Measurements from ENCODE around the gene PTPRC.

The PTPRC gene

GRCh38 chr1:198700396-198700795 is 61.6 kb downstream of the PTPRC start:
- Histone ChIP-seq H3K9me3 (ENCODE audit: control extremely low read depth in 1 of 5, control insufficient read depth in 4 of 5, insufficient read depth in 2 of 5, low read depth in 1 of 5, low read length in 4 of 5) (no peaks in the 10 kb centered on the region), H3K27ac (ENCODE audit: insufficient read depth in 1 of 2, low read depth in 1 of 2, low read length in 2 of 2, poor library complexity in 1 of 2, severe bottlenecking in 2 of 2) (no peak overlapping the region), H3K4me3 (ENCODE audit: control insufficient read depth in 1 of 7, extremely low read depth in 1 of 7, insufficient read depth in 4 of 7, low read depth in 2 of 7, low read length in 6 of 7) (no peak overlapping the region), H3K4me1 (ENCODE audit: control extremely low read depth in 1 of 4, control insufficient read depth in 4 of 4, insufficient read depth in 4 of 4, low read length in 3 of 4) (no peaks in the 10 kb centered on the region), H3K27me3 (replicated peaks in 2 of 5; ENCODE audit: control insufficient read depth in 4 of 5, insufficient read depth in 5 of 5, low read length in 4 of 5) (no peaks in the 10 kb centered on the region), H3K36me3 (ENCODE audit: control insufficient read depth in 4 of 4, insufficient read depth in 4 of 4, low read length in 3 of 4) (peaks cover 36 to 86% (median 66%) of the 10 kb centered on the region in 4 experiments)
- WGBS (ENCODE audit: insufficient coverage) = 100% methylated on average over 1 of the region's 1 CpG
- no peak for DNase-seq
- ChIA-PET CTCF (interaction anchor here (0.9 to 3.8 kb wide), 7 partner anchors 9 to 51 kb away, joined by 3 to 16 read pairs (median 4); no protein-coding TSS in a partner anchor), POLR2A (no interaction called here)

DNA sequence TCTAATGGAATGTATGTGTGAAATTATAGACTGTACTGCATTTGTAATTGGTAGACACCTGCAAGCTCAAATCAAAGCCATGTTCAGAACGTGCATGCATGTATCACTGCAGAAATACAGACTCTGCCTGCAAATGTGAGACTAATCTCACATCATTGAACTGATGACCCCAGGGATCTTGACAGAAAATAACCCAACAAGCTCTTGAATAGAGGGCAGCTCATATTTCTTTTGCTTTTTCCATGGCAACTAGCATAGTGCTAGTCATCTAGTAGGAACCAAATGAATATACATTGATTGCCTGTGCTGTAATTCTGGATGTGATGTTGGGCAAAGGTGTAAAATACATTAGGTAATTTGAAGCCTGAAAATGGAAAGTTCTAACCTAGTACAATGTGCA is 62.4 kb downstream of the PTPRC start:
- Histone ChIP-seq H3K9me3 (ENCODE audit: control extremely low read depth in 1 of 5, control insufficient read depth in 4 of 5, insufficient read depth in 2 of 5, low read depth in 1 of 5, low read length in 4 of 5) (no peaks in the 10 kb centered on the region), H3K27me3 (replicated peaks in 2 of 5; ENCODE audit: control insufficient read depth in 4 of 5, insufficient read depth in 5 of 5, low read length in 4 of 5) (no peaks in the 10 kb centered on the region), H3K36me3 (ENCODE audit: control insufficient read depth in 4 of 4, insufficient read depth in 4 of 4, low read length in 3 of 4) (peaks cover 36 to 94% (median 71%) of the 10 kb centered on the region in 4 experiments), H3K4me3 (ENCODE audit: control insufficient read depth in 1 of 7, extremely low read depth in 1 of 7, insufficient read depth in 4 of 7, low read depth in 2 of 7, low read length in 6 of 7) (no peak overlapping the region), H3K4me1 (ENCODE audit: control extremely low read depth in 1 of 4, control insufficient read depth in 4 of 4, insufficient read depth in 4 of 4, low read length in 3 of 4) (no peaks in the 10 kb centered on the region), H3K27ac (ENCODE audit: insufficient read depth in 1 of 2, low read depth in 1 of 2, low read length in 2 of 2, poor library complexity in 1 of 2, severe bottlenecking in 2 of 2) (no peak overlapping the region)
- ChIA-PET POLR2A (interaction anchor here (0.6 kb wide), 1 partner anchor 11 kb away, joined by 3 read pairs; no protein-coding TSS in a partner anchor), CTCF (interaction anchor here (0.7 to 3.8 kb wide), 10 partner anchors 9 to 774 kb away, joined by 3 to 16 read pairs (median 4); no protein-coding TSS in a partner anchor)
- WGBS (ENCODE audit: insufficient coverage) = 100% methylated on average over 1 of the region's 1 CpG
- no peak for DNase-seq

DNA sequence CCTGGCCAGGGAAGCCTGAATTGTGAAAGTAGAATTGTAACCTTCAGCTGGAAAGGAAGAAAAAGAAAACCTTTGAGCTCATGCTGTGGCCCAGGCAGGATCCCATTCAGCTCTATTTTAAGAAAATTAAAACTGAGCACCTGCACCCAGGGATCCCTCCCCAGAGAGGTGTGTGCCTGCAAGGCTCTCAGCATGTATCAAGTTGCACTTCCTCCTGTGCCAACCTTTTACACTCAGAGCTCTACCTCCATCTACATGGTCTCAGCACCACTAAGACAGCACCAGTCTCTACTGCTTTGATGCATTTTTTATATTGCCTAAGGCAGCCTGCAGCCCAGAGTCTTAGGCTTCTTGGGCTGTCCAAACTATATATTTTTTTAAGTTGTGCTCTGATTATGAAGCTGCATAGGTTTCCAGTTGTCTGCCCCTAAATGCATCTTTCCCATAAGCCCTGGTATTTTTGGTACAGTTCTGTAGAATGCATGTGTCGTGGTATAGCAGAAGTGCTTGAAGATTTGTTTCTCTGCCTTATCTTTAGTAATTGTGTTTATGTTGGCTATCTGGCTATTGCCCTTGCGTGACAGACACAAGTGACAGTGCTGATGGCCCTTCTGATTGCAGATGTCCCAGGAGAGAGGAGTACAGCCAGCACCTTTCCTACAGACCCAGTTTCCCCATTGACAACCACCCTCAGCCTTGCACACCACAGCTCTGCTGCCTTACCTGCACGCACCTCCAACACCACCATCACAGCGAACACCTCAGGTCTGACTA is 63.1 kb downstream of the PTPRC start:
- Histone ChIP-seq H3K27ac (ENCODE audit: insufficient read depth in 1 of 2, low read depth in 1 of 2, low read length in 2 of 2, poor library complexity in 1 of 2, severe bottlenecking in 2 of 2) (no peak overlapping the region), H3K9me3 (ENCODE audit: control extremely low read depth in 1 of 5, control insufficient read depth in 4 of 5, insufficient read depth in 2 of 5, low read depth in 1 of 5, low read length in 4 of 5) (no peaks in the 10 kb centered on the region), H3K27me3 (replicated peaks in 2 of 5; ENCODE audit: control insufficient read depth in 4 of 5, insufficient read depth in 5 of 5, low read length in 4 of 5) (no peaks in the 10 kb centered on the region), H3K4me1 (ENCODE audit: control extremely low read depth in 1 of 4, control insufficient read depth in 4 of 4, insufficient read depth in 4 of 4, low read length in 3 of 4) (no peaks in the 10 kb centered on the region), H3K36me3 (ENCODE audit: control insufficient read depth in 4 of 4, insufficient read depth in 4 of 4, low read length in 3 of 4) (peaks cover 34 to 94% (median 68%) of the 10 kb centered on the region in 4 experiments), H3K4me3 (ENCODE audit: control insufficient read depth in 1 of 7, extremely low read depth in 1 of 7, insufficient read depth in 4 of 7, low read depth in 2 of 7, low read length in 6 of 7) (no peak overlapping the region)
- POLR2A ChIA-PET = no interaction called here
- WGBS (ENCODE audit: insufficient coverage) = no CpG with 5 or more reads among the region's 4 CpGs
- no peak for DNase-seq
- CTCF ChIA-PET = interaction anchor here (0.7 to 3.8 kb wide), 7 partner anchors 10 to 775 kb away, joined by 3 to 16 read pairs (median 3); no protein-coding TSS in a partner anchor

- peaks cover 21 to 87% (median 40%) of the 10 kb centered on the region in 4 experiments for H3K36me3 ChIP-seq (ENCODE audit: control insufficient read depth in 4 of 4, insufficient read depth in 4 of 4, low read length in 3 of 4)
- CTCF ChIA-PET = no interaction called here
These were observed 70.1 kb downstream of the PTPRC start for GRCh38 chr1:198708761-198709525.

GRCh38 chr1:198711837-198712236 is 73.0 kb downstream of the PTPRC start:
- peaks cover 23 to 83% (median 44%) of the 10 kb centered on the region in 4 experiments for H3K36me3 ChIP-seq (ENCODE audit: control insufficient read depth in 4 of 4, insufficient read depth in 4 of 4, low read length in 3 of 4)
- no peaks in the 10 kb centered on the region for H3K9me3 ChIP-seq (ENCODE audit: control extremely low read depth in 1 of 5, control insufficient read depth in 4 of 5, insufficient read depth in 2 of 5, low read depth in 1 of 5, low read length in 4 of 5)
- DNase-seq = no peak
- WGBS (ENCODE audit: insufficient coverage) = no CpG with 5 or more reads among the region's 1 CpG
- no peak overlapping the region for H3K27ac ChIP-seq (ENCODE audit: insufficient read depth in 1 of 2, low read depth in 1 of 2, low read length in 2 of 2, poor library complexity in 1 of 2, severe bottlenecking in 2 of 2)
- ChIA-PET POLR2A (interaction anchor here (0.9 kb wide), 1 partner anchor 11 kb away, joined by 3 read pairs; no protein-coding TSS in a partner anchor), CTCF (interaction anchor here (0.5 to 1.3 kb wide), 3 partner anchors 11 to 1565 kb away, joined by 3 to 5 read pairs (median 3); no protein-coding TSS in a partner anchor)
- H3K27me3 ChIP-seq (replicated peaks in 2 of 5; ENCODE audit: control insufficient read depth in 4 of 5, insufficient read depth in 5 of 5, low read length in 4 of 5) = no peaks in the 10 kb centered on the region
- H3K4me3 ChIP-seq (ENCODE audit: control insufficient read depth in 1 of 7, extremely low read depth in 1 of 7, insufficient read depth in 4 of 7, low read depth in 2 of 7, low read length in 6 of 7) = no peak overlapping the region
- H3K4me1 ChIP-seq (ENCODE audit: control extremely low read depth in 1 of 4, control insufficient read depth in 4 of 4, insufficient read depth in 4 of 4, low read length in 3 of 4) = no peaks in the 10 kb centered on the region

More at GRCh38 chr1:198708761-198709525, 70.1 kb downstream of the PTPRC start:
- 100% methylated on average over 3 of the region's 5 CpGs for WGBS (ENCODE audit: insufficient coverage)
- Histone ChIP-seq H3K9me3 (ENCODE audit: control extremely low read depth in 1 of 5, control insufficient read depth in 4 of 5, insufficient read depth in 2 of 5, low read depth in 1 of 5, low read length in 4 of 5) (no peaks in the 10 kb centered on the region), H3K27me3 (replicated peaks in 2 of 5; ENCODE audit: control insufficient read depth in 4 of 5, insufficient read depth in 5 of 5, low read length in 4 of 5) (no peaks in the 10 kb centered on the region), H3K4me1 (ENCODE audit: control extremely low read depth in 1 of 4, control insufficient read depth in 4 of 4, insufficient read depth in 4 of 4, low read length in 3 of 4) (no peaks in the 10 kb centered on the region), H3K4me3 (ENCODE audit: control insufficient read depth in 1 of 7, extremely low read depth in 1 of 7, insufficient read depth in 4 of 7, low read depth in 2 of 7, low read length in 6 of 7) (no peak overlapping the region), H3K27ac (ENCODE audit: insufficient read depth in 1 of 2, low read depth in 1 of 2, low read length in 2 of 2, poor library complexity in 1 of 2, severe bottlenecking in 2 of 2) (no peak overlapping the region)
- POLR2A ChIA-PET = no interaction called here
- no peak for DNase-seq

GRCh38 chr1:198713081-198713480 is 74.2 kb downstream of the PTPRC start:
- POLR2A ChIA-PET = no interaction called here
- Histone ChIP-seq H3K4me1 (ENCODE audit: control extremely low read depth in 1 of 4, control insufficient read depth in 4 of 4, insufficient read depth in 4 of 4, low read length in 3 of 4) (no peaks in the 10 kb centered on the region), H3K9me3 (ENCODE audit: control extremely low read depth in 1 of 5, control insufficient read depth in 4 of 5, insufficient read depth in 2 of 5, low read depth in 1 of 5, low read length in 4 of 5) (no peaks in the 10 kb centered on the region), H3K36me3 (ENCODE audit: control insufficient read depth in 4 of 4, insufficient read depth in 4 of 4, low read length in 3 of 4) (peaks cover 28 to 84% (median 47%) of the 10 kb centered on the region in 4 experiments), H3K27ac (ENCODE audit: insufficient read depth in 1 of 2, low read depth in 1 of 2, low read length in 2 of 2, poor library complexity in 1 of 2, severe bottlenecking in 2 of 2) (no peak overlapping the region), H3K27me3 (replicated peaks in 2 of 5; ENCODE audit: control insufficient read depth in 4 of 5, insufficient read depth in 5 of 5, low read length in 4 of 5) (no peaks in the 10 kb centered on the region), H3K4me3 (ENCODE audit: control insufficient read depth in 1 of 7, extremely low read depth in 1 of 7, insufficient read depth in 4 of 7, low read depth in 2 of 7, low read length in 6 of 7) (no peak overlapping the region)
- CTCF ChIA-PET = no interaction called here
- DNase-seq = no peak

Measured in common myeloid progenitor, CD34-positive (primary cell).